ENCODE data around the gene ARL4A. TPM values are rescaled to one million over a fixed set of nuclear protein-coding genes. Genes with fewer than 3 reads are reported as not detected.

The ARL4A gene
- total RNA-seq, 1 donor from 2014 or later: 35.5 TPM

DNA sequence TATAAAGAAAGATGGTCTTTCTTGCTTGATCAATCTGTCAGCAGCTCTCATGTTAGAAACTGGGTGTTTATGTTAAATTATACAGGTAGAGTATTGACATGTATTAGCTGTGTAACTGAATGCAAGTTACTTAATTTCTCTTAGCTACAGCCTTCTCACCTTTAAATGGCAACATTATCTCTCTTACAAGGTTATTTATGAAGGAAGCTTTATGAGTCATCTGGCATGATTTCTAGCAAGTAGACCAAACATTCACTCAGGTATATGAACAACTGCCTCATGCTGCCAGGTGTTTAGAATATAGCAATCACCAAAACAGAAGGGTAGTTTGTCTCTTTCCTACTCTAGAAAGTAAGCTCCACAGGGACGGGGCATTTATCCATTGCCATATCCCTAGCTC is 8.5 kb downstream of the ARL4A start:
- Histone ChIP-seq H3K27me3 (ENCODE audit: control insufficient read depth in 3 of 3, insufficient read depth in 3 of 3, low read length in 3 of 3) (no peaks in the 10 kb centered on the region), H3K27ac (ENCODE audit: low read depth, low read length) (no peak overlapping the region), H3K9ac (ENCODE audit: low read depth in 1 of 3, low read length in 3 of 3) (no peak overlapping the region), H3K9me3 (ENCODE audit: control insufficient read depth in 3 of 3, low read length in 3 of 3) (no peaks in the 10 kb centered on the region), H3K36me3 (ENCODE audit: control insufficient read depth in 3 of 3, insufficient read depth in 3 of 3, low read length in 3 of 3) (no peaks in the 10 kb centered on the region), H3K4me1 (ENCODE audit: control insufficient read depth in 3 of 3, insufficient read depth in 3 of 3, low read length in 3 of 3) (no peaks in the 10 kb centered on the region), H3K4me3 (ENCODE audit: low read length in 3 of 3) (no peak overlapping the region)

DNA sequence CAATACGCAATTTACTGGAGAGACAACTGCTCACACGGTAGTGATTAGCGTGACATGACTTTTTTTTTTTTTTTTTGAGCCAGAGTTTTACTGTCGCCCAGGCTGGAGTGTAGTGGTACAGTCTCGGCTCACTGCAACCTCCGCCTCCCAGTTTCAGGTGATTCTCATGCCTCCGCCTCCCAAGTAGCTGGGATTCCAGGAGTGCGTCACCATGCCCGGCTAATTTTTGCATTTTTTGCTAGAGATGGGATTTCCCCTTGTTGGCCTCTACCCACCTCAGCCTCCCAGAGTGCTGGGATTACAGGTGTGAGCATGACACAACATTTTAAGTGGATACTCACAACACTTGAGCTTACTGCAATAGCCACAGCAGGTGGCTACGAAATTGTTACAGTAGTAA is 11.9 kb downstream of the ARL4A start:
- no peaks in the 10 kb centered on the region for H3K36me3 ChIP-seq (ENCODE audit: control insufficient read depth in 3 of 3, insufficient read depth in 3 of 3, low read length in 3 of 3)
- H3K4me1 ChIP-seq (ENCODE audit: control insufficient read depth in 3 of 3, insufficient read depth in 3 of 3, low read length in 3 of 3): no peaks in the 10 kb centered on the region
- no peak overlapping the region for H3K4me3 ChIP-seq (ENCODE audit: low read length in 3 of 3)
- H3K27me3 ChIP-seq (ENCODE audit: control insufficient read depth in 3 of 3, insufficient read depth in 3 of 3, low read length in 3 of 3): no peaks in the 10 kb centered on the region
- H3K27ac ChIP-seq (ENCODE audit: low read depth, low read length): no peak overlapping the region
- H3K9me3 ChIP-seq (ENCODE audit: control insufficient read depth in 3 of 3, low read length in 3 of 3): peaks cover 0 to 3% (median 0%) of the 10 kb centered on the region in 3 donors
- no peak overlapping the region for H3K9ac ChIP-seq (ENCODE audit: low read depth in 1 of 3, low read length in 3 of 3)

DNA sequence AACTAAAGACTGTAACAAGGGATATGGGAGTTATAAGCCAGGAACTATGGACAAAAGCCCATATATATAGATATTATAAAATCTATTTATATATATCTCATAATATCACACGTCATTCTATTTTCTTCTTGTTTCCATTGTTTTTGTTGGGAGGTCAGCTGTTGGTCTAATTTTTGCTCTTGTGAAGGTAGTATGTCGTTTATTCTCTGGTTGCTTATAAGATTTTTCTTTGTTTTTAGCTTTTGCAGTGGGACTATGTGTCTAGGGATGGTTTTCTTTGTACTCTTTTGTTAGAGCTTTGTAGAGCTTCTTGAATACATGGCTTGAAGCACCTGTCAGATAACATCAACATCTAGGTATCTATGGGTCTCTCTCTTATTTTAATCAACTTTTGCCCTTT is 14.0 kb downstream of the ARL4A start:
- no peaks in the 10 kb centered on the region for H3K36me3 ChIP-seq (ENCODE audit: control insufficient read depth in 3 of 3, insufficient read depth in 3 of 3, low read length in 3 of 3)
- H3K27ac ChIP-seq (ENCODE audit: low read depth, low read length): no peak overlapping the region
- H3K4me1 ChIP-seq (ENCODE audit: control insufficient read depth in 3 of 3, insufficient read depth in 3 of 3, low read length in 3 of 3): no peaks in the 10 kb centered on the region
- H3K9me3 ChIP-seq (ENCODE audit: control insufficient read depth in 3 of 3, low read length in 3 of 3): peaks cover 0 to 3% (median 0%) of the 10 kb centered on the region in 3 donors
- no peaks in the 10 kb centered on the region for H3K27me3 ChIP-seq (ENCODE audit: control insufficient read depth in 3 of 3, insufficient read depth in 3 of 3, low read length in 3 of 3)
- H3K4me3 ChIP-seq (ENCODE audit: low read length in 3 of 3): no peak overlapping the region
- H3K9ac ChIP-seq (ENCODE audit: low read depth in 1 of 3, low read length in 3 of 3): no peak overlapping the region

DNA sequence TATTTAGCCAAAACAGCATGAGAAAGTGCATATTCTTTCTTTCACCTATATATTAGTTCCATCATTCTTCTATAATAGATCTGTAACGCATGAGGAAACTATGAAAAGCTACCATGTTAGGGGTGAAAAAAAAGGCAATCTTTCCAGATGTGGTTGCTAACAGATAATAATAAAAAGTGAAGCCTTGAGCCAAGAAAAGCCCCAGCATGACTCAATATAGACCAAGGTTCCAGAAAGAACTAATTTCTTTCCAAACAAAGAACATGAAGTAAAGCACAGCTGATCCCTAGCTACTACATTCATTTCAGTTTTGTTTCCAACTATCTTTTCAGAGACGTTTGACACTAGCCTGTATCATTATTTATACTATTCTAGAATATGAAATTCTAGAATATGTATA is 16.4 kb downstream of the ARL4A start:
- H3K9me3 ChIP-seq (ENCODE audit: control insufficient read depth in 3 of 3, low read length in 3 of 3): peaks cover 0 to 3% (median 0%) of the 10 kb centered on the region in 3 donors
- H3K36me3 ChIP-seq (ENCODE audit: control insufficient read depth in 3 of 3, insufficient read depth in 3 of 3, low read length in 3 of 3): no peaks in the 10 kb centered on the region
- H3K9ac ChIP-seq (ENCODE audit: low read depth in 1 of 3, low read length in 3 of 3): no peak overlapping the region
- H3K4me1 ChIP-seq (ENCODE audit: control insufficient read depth in 3 of 3, insufficient read depth in 3 of 3, low read length in 3 of 3): peaks cover 0 to 7% (median 0%) of the 10 kb centered on the region in 3 donors
- no peak overlapping the region for H3K4me3 ChIP-seq (ENCODE audit: low read length in 3 of 3)
- no peak overlapping the region for H3K27ac ChIP-seq (ENCODE audit: low read depth, low read length)
- no peaks in the 10 kb centered on the region for H3K27me3 ChIP-seq (ENCODE audit: control insufficient read depth in 3 of 3, insufficient read depth in 3 of 3, low read length in 3 of 3)

DNA sequence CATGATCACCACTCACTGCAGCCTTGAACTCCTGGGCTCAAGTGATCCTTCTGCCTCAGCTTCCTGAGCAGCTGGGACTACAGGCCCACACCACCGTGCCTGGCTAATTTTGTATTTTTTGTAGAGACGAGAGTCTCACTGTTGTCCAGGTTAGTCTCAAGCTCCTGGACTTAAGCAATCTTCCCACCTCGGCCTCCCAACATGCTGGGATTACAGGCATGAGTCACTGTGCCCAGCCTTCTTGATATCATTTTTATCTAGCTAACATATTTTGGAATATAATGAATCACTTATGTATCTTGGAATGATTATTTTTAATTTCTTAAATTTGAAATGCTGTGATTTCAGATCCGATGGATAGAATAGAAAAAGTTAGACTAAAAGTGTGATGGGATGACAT is 18.4 kb downstream of the ARL4A start:
- no peak overlapping the region for H3K27ac ChIP-seq (ENCODE audit: low read depth, low read length)
- no peak overlapping the region for H3K9ac ChIP-seq (ENCODE audit: low read depth in 1 of 3, low read length in 3 of 3)
- H3K9me3 ChIP-seq (ENCODE audit: control insufficient read depth in 3 of 3, low read length in 3 of 3): peaks cover 0 to 3% (median 0%) of the 10 kb centered on the region in 3 donors
- no peaks in the 10 kb centered on the region for H3K27me3 ChIP-seq (ENCODE audit: control insufficient read depth in 3 of 3, insufficient read depth in 3 of 3, low read length in 3 of 3)
- no peaks in the 10 kb centered on the region for H3K36me3 ChIP-seq (ENCODE audit: control insufficient read depth in 3 of 3, insufficient read depth in 3 of 3, low read length in 3 of 3)
- peaks cover 0 to 7% (median 0%) of the 10 kb centered on the region in 3 donors for H3K4me1 ChIP-seq (ENCODE audit: control insufficient read depth in 3 of 3, insufficient read depth in 3 of 3, low read length in 3 of 3)
- H3K4me3 ChIP-seq (ENCODE audit: low read length in 3 of 3): no peak overlapping the region

DNA sequence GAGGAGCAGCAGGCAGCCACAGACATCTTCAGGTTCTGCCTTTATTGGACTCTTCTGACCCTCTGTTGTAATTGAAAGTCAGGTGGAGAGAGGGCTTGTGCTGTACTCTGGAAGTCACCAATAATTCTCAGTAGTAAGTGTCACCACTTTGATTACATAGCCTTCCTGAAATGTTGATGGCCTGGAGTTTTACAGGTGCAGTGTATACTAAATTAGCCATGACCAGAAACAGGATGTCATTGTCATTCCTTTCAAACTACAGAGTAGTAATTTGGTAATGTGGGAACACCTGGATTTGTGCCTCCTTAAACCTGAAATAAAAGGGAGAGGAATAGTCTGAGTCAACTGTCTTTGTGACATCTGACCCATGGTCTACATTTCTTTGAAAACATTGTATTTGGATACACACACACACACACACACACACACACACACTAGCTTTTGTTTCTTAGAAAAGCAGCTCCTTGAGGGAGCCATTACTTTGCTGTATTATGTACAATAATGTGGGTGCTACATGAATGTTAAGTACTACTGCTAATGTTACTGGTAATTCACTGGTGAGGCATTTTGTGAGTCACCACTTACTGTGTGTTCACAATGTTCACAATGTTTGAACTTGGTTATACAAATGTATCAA is 19.6 kb downstream of the ARL4A start:
- no peaks in the 10 kb centered on the region for H3K27me3 ChIP-seq (ENCODE audit: control insufficient read depth in 3 of 3, insufficient read depth in 3 of 3, low read length in 3 of 3)
- H3K9me3 ChIP-seq (ENCODE audit: control insufficient read depth in 3 of 3, low read length in 3 of 3): no peaks in the 10 kb centered on the region
- no peak overlapping the region for H3K9ac ChIP-seq (ENCODE audit: low read depth in 1 of 3, low read length in 3 of 3)
- H3K27ac ChIP-seq (ENCODE audit: low read depth, low read length): no peak overlapping the region
- peaks cover 0 to 7% (median 0%) of the 10 kb centered on the region in 3 donors for H3K4me1 ChIP-seq (ENCODE audit: control insufficient read depth in 3 of 3, insufficient read depth in 3 of 3, low read length in 3 of 3)
- H3K4me3 ChIP-seq (ENCODE audit: low read length in 3 of 3): no peak overlapping the region
- H3K36me3 ChIP-seq (ENCODE audit: control insufficient read depth in 3 of 3, insufficient read depth in 3 of 3, low read length in 3 of 3): no peaks in the 10 kb centered on the region

DNA sequence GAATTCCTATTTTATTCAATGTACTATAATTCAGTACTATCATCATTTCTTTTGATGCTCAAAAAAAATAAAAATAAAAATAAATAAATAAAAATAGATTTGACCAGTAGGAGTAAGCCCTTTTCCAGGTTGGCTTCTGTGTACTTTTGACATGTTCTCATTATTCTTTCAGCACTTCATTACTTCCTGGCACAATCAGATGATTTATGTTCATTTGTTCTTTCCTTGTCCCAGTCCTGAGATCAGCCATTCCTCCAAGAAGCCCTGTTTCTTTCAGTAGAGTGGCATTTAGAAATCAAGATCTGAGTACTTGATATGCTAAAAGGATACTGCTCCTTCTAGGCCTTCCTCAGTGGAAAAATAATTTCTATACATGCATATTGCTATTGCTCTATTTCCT is 20.9 kb downstream of the ARL4A start:
- no peak overlapping the region for H3K4me3 ChIP-seq (ENCODE audit: low read length in 3 of 3)
- H3K9ac ChIP-seq (ENCODE audit: low read depth in 1 of 3, low read length in 3 of 3): no peak overlapping the region
- no peaks in the 10 kb centered on the region for H3K9me3 ChIP-seq (ENCODE audit: control insufficient read depth in 3 of 3, low read length in 3 of 3)
- H3K27me3 ChIP-seq (ENCODE audit: control insufficient read depth in 3 of 3, insufficient read depth in 3 of 3, low read length in 3 of 3): no peaks in the 10 kb centered on the region
- no peak overlapping the region for H3K27ac ChIP-seq (ENCODE audit: low read depth, low read length)
- H3K36me3 ChIP-seq (ENCODE audit: control insufficient read depth in 3 of 3, insufficient read depth in 3 of 3, low read length in 3 of 3): no peaks in the 10 kb centered on the region
- peaks cover 0 to 7% (median 0%) of the 10 kb centered on the region in 3 donors for H3K4me1 ChIP-seq (ENCODE audit: control insufficient read depth in 3 of 3, insufficient read depth in 3 of 3, low read length in 3 of 3)

DNA sequence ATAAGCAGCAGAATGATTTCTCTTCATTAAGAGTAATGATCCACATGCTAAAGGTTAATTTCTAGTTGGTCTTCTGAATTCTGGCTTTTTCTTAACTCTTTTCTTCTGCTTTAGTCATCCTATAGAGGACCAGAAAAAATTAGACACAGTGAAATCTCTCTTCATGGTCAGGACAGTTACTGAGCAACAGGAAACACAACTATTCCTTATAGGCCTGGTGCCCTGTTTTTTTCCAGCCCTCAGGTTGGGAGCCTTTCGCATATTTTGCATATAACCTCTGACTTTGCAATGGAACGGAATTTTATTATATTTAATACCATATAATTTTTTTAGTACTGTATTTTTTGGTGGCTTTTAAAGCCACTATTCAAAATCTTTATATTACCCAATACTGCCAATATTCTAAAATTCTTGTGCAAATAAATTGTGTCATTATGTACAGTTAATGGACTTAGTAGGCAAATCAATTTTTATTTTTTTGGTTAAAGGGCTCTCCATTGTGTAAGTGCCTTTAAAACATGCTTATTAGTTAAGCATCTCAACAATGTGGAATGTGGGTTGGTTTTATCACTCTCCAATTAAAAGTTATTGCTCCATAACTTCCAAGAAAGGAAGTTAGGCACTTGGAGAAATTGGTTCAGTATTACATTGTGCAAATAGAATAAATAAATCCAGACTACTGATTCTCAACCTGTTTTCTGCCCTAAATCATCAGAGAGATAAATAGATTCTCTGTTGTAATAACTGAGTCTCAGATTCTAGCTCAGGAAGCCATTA is 22.5 kb downstream of the ARL4A start:
- Histone ChIP-seq H3K9me3 (ENCODE audit: control insufficient read depth in 3 of 3, low read length in 3 of 3) (no peaks in the 10 kb centered on the region), H3K4me1 (ENCODE audit: control insufficient read depth in 3 of 3, insufficient read depth in 3 of 3, low read length in 3 of 3) (peaks cover 0 to 7% (median 0%) of the 10 kb centered on the region in 3 donors), H3K9ac (ENCODE audit: low read depth in 1 of 3, low read length in 3 of 3) (no peak overlapping the region), H3K27ac (ENCODE audit: low read depth, low read length) (no peak overlapping the region), H3K27me3 (ENCODE audit: control insufficient read depth in 3 of 3, insufficient read depth in 3 of 3, low read length in 3 of 3) (no peaks in the 10 kb centered on the region), H3K4me3 (ENCODE audit: low read length in 3 of 3) (no peak overlapping the region), H3K36me3 (ENCODE audit: control insufficient read depth in 3 of 3, insufficient read depth in 3 of 3, low read length in 3 of 3) (no peaks in the 10 kb centered on the region)

DNA sequence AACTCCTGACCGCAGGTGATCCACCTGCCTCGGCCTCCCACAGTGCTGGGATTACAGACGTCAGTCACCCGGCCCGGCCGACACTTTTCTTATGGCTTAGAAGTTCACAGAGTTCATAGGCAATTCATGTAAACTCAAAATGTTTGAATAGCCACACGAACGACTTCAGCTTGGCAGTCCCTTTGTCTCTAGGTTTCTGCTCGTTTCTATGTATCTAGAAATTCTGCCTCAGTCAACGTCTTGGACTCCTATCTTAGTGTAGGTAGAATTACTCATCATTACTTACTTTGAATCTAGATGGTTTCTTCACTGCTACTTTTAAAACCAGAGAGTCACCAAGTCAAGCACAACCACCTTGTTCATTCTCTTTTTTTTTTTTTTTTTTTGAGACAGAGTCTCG is 23.7 kb downstream of the ARL4A start:
- H3K27me3 ChIP-seq (ENCODE audit: control insufficient read depth in 3 of 3, insufficient read depth in 3 of 3, low read length in 3 of 3): no peaks in the 10 kb centered on the region
- peaks cover 8 to 14% (median 9%) of the 10 kb centered on the region in 3 donors for H3K4me1 ChIP-seq (ENCODE audit: control insufficient read depth in 3 of 3, insufficient read depth in 3 of 3, low read length in 3 of 3)
- no peaks in the 10 kb centered on the region for H3K36me3 ChIP-seq (ENCODE audit: control insufficient read depth in 3 of 3, insufficient read depth in 3 of 3, low read length in 3 of 3)
- no peak overlapping the region for H3K27ac ChIP-seq (ENCODE audit: low read depth, low read length)
- H3K9ac ChIP-seq (ENCODE audit: low read depth in 1 of 3, low read length in 3 of 3): no peak overlapping the region
- no peak overlapping the region for H3K4me3 ChIP-seq (ENCODE audit: low read length in 3 of 3)
- no peaks in the 10 kb centered on the region for H3K9me3 ChIP-seq (ENCODE audit: control insufficient read depth in 3 of 3, low read length in 3 of 3)

DNA sequence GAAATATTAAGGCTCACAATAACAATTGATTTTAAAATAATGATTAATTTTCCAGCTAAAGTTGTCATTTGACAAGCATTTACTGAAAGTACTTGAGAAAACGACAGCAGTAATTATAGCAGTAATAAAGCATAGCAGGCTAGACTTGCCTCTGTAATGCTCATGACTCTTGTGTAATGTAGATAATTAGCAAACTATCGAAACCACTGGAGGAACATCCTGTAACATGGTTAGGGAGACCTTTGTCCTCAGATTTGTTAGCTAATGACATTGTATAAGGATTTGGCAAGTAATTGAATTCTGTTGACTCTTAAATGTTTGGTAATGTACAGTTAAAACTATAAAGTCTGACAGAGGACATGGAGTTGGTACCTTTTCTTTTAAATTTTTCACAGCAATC is 24.8 kb downstream of the ARL4A start:
- Histone ChIP-seq H3K27ac (ENCODE audit: low read depth, low read length) (no peak overlapping the region), H3K9ac (ENCODE audit: low read depth in 1 of 3, low read length in 3 of 3) (no peak overlapping the region), H3K36me3 (ENCODE audit: control insufficient read depth in 3 of 3, insufficient read depth in 3 of 3, low read length in 3 of 3) (no peaks in the 10 kb centered on the region)

More for the DNA sequence above, 24.8 kb downstream of the ARL4A start:
- Histone ChIP-seq H3K27me3 (ENCODE audit: control insufficient read depth in 3 of 3, insufficient read depth in 3 of 3, low read length in 3 of 3) (no peaks in the 10 kb centered on the region), H3K9me3 (ENCODE audit: control insufficient read depth in 3 of 3, low read length in 3 of 3) (no peaks in the 10 kb centered on the region), H3K4me1 (ENCODE audit: control insufficient read depth in 3 of 3, insufficient read depth in 3 of 3, low read length in 3 of 3) (peaks cover 11 to 14% (median 12%) of the 10 kb centered on the region in 3 donors), H3K4me3 (ENCODE audit: low read length in 3 of 3) (no peak overlapping the region)
